Measurements from ENCODE around the gene TPRN.

TPRN gene

DNA sequence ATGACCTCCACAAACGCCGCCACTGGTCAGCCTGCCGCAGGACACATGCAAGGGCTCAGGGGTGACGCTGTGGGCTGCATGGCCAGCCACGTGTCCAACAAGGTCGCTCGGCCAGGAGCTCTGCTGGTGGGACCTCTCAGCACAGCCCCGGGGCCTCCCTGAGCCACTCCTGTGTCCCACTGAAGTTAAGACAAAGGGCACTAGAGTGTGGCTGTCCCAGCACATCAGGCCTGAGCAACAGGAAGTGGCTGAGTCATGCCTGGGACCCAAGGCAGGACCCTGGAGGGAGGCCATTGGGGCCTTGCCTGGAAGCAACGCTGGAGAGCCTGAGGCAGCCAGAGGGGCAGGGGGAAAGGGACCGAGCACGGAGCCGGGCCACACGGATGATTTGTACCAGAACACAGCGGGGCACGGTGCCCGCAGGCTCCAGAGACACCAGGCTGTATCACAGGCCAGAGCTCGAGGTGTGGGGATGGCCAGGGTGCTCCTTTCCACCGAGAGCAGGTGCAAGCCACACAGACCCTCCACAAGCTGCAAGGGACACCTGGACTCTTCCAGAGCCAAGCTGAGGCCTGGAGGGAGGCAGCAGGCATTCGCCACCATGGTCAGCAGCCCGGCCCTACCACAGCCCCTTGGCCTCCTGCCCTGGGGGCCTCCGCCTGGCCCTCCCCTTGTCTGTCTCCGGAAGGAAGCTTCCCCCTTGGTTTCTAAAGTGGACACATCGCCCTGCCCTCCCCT lies 22.2 kb downstream of the TPRN start:
- Histone ChIP-seq H3K27me3 (ENCODE audit: control insufficient read depth in 1 of 2, insufficient read depth in 2 of 2, low read length in 2 of 2) (peaks cover 19 to 20% of the 10 kb centered on the region in 2 donors), H3K9me3 (ENCODE audit: control insufficient read depth in 1 of 2, low read length in 2 of 2) (no peaks in the 10 kb centered on the region), H3K4me3 (ENCODE audit: low read depth in 1 of 2, low read length in 2 of 2) (no peak overlapping the region), H3K27ac (ENCODE audit: low read depth, low read length) (no peak overlapping the region), H3K36me3 (ENCODE audit: control insufficient read depth in 1 of 2, insufficient read depth in 2 of 2, low read length in 2 of 2) (peaks cover 10 to 50% of the 10 kb centered on the region in 2 donors), H3K4me1 (ENCODE audit: control insufficient read depth in 1 of 2, insufficient read depth in 2 of 2, low read length in 2 of 2) (peaks cover 0 to 19% of the 10 kb centered on the region in 2 donors), H3K9ac (ENCODE audit: low read depth in 1 of 2, low read length in 2 of 2) (no peak overlapping the region)

DNA sequence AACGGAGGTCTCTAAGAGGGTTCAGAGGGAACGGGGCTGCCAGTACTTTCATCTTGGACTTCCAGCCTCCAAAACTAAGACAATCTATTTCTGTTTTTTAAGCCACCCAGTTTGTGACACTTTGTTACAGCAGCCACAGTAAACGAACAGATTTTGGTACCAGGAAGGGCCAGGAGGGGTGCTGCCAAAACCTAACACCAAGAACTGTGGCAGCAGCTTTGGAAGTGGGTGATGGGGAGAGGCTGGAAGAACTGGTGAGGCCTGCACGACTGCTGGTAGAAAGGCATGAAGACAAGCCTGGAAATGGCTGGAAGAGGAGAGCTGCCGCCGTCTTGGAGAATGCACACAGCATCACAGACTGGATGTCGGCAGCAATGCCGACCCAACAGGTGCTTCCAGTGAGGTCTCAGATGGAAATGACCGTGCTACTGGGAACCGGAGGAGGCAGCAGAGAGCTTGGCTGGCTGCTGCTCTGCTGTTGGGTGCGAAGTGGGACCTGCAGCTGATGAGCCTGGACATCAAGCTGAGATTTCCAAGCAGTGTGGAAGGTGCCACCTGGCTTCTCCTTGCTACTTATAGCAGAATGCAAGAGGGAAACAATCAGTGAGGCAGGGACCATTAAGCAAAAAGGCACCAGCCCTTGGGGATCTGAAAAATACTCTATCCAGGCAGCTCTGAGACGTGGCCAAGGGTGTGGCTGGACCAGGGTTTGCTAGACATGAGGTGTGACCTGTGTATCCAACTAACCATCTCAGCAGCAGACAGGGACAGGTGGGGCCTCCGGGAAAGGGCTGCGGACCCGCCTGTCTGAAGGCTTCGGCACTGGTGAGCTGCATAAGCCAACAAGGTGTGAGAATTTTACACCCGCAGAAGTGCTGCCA lies 24.0 kb downstream of the TPRN start:
- Histone ChIP-seq H3K27ac (ENCODE audit: low read depth, low read length) (no peak overlapping the region), H3K4me1 (ENCODE audit: control insufficient read depth in 1 of 2, insufficient read depth in 2 of 2, low read length in 2 of 2) (peaks cover 0 to 22% of the 10 kb centered on the region in 2 donors), H3K27me3 (ENCODE audit: control insufficient read depth in 1 of 2, insufficient read depth in 2 of 2, low read length in 2 of 2) (peaks cover 22 to 28% of the 10 kb centered on the region in 2 donors), H3K36me3 (ENCODE audit: control insufficient read depth in 1 of 2, insufficient read depth in 2 of 2, low read length in 2 of 2) (peaks cover 7 to 36% of the 10 kb centered on the region in 2 donors), H3K9ac (ENCODE audit: low read depth in 1 of 2, low read length in 2 of 2) (no peak overlapping the region), H3K4me3 (ENCODE audit: low read depth in 1 of 2, low read length in 2 of 2) (no peak overlapping the region), H3K9me3 (ENCODE audit: control insufficient read depth in 1 of 2, low read length in 2 of 2) (no peaks in the 10 kb centered on the region)

DNA sequence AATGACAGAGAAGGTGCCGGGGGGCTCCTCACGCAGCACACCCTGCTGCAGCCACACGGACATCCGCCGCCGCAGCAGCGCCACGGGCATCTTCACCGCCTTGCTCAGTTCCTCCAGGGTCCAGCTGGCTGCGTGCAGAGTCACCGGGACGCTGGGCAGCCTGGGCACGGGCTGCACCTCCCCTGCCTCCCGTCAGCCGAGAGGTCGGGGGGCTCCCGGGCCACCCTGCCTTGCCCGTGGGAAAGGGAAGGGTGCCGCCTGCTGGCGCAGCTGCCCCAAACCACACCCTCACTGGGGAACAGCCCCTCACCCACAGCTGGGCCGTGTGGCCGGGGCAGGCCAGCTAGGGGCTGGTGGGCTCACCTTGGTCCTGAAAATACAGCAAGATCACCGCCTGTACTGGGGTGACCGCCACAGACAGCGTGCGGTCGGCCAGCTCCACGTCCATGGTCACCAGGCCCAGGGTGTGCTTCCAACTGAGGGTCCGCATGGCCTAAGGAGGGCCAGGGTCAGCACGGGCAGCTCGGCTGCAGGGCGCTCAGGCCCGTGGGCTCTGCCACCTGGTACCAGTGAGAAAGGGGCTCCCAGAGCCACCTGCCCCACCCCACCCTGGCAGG lies 25.1 kb downstream of the TPRN start:
- H3K27me3 ChIP-seq (ENCODE audit: control insufficient read depth in 1 of 2, insufficient read depth in 2 of 2, low read length in 2 of 2) = peaks cover 28% of the 10 kb centered on the region in 2 donors
- H3K27ac ChIP-seq (ENCODE audit: low read depth, low read length) = no peak overlapping the region
- H3K9me3 ChIP-seq (ENCODE audit: control insufficient read depth in 1 of 2, low read length in 2 of 2) = no peaks in the 10 kb centered on the region
- H3K4me3 ChIP-seq (ENCODE audit: low read depth in 1 of 2, low read length in 2 of 2) = no peak overlapping the region
- no peak overlapping the region for H3K9ac ChIP-seq (ENCODE audit: low read depth in 1 of 2, low read length in 2 of 2)
- peaks cover 5 to 25% of the 10 kb centered on the region in 2 donors for H3K36me3 ChIP-seq (ENCODE audit: control insufficient read depth in 1 of 2, insufficient read depth in 2 of 2, low read length in 2 of 2)
- peaks cover 0 to 24% of the 10 kb centered on the region in 2 donors for H3K4me1 ChIP-seq (ENCODE audit: control insufficient read depth in 1 of 2, insufficient read depth in 2 of 2, low read length in 2 of 2)

DNA sequence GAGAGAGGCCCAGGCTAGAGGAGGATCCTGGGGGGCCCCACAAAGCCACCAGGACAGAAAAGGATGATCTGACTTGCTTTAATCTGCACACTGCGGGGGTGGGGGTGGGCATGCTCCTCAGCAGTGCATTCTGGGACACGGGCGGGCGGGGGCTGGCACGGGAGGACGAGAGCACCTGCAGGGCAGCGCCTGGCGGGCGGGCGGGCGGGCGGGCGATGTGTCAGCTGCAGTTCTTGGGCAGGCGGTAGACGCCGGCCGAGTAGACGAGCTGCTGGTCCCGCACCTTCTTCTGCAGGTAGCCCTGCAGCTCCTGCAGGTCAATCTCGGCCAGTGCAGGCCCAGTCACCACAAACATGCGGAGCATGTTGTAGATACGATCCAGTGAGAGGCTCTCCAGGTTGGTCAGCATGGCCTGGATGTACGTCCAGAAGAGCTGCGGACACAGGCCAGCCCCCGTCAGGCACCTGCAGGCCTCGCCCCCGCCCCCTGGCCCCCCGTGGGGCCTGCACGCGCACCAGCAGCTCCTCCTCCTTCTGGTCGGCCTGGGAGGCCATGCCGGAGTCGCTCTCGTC lies 25.7 kb downstream of the TPRN start:
- H3K4me3 ChIP-seq (ENCODE audit: low read depth in 1 of 2, low read length in 2 of 2) = no peak overlapping the region
- H3K9ac ChIP-seq (ENCODE audit: low read depth in 1 of 2, low read length in 2 of 2) = no peak overlapping the region
- H3K27me3 ChIP-seq (ENCODE audit: control insufficient read depth in 1 of 2, insufficient read depth in 2 of 2, low read length in 2 of 2) = peaks cover 28 to 31% of the 10 kb centered on the region in 2 donors
- H3K9me3 ChIP-seq (ENCODE audit: control insufficient read depth in 1 of 2, low read length in 2 of 2) = no peaks in the 10 kb centered on the region
- H3K36me3 ChIP-seq (ENCODE audit: control insufficient read depth in 1 of 2, insufficient read depth in 2 of 2, low read length in 2 of 2) = peaks cover under 1 to 19% of the 10 kb centered on the region in 2 donors
- no peak overlapping the region for H3K27ac ChIP-seq (ENCODE audit: low read depth, low read length)
- H3K4me1 ChIP-seq (ENCODE audit: control insufficient read depth in 1 of 2, insufficient read depth in 2 of 2, low read length in 2 of 2) = peaks cover 0 to 29% of the 10 kb centered on the region in 2 donors

DNA sequence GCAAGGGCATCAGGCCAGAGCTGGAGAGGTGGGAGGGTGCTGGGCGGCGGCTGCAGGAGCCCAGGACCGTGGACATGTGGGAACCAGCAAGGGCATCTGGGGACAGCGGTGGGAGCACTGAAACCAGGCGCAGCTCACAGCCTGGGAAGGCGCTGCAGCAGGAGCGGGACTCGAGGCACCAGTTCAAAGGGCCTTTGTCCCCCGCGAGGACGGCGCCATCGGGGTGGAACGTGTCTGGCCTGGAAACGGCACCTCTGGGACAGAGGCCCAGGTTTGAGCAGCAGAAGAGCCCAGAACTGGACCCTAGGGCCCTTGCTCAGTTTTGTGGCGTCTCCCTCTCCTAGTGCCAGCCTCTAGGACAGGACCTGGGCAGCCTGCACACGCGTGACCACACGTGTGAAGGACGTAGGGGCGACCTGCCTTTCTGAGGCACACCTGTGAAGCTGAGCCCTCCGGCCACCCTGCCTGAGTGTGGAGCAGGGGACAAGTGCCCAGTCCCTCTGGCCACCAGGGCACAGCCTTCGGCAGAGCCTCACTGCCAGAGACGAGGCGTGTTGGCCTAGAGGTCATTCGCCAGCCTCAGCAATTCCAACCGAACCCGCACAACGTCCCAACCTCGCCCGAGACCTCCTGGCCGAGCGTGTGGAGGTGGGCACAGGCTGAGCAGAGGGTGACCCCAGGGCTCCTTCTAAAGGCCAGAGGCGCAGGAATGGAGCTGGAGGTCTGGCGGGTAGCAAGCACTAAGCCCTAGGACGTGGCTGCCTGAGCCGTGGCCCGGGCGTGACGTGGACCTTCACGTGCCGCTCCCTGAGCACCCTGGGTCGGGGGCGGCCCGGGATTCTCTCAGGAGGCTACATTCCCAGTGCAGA lies 26.5 kb downstream of the TPRN start:
- Histone ChIP-seq H3K9ac (ENCODE audit: low read depth in 1 of 2, low read length in 2 of 2) (no peak overlapping the region), H3K27ac (ENCODE audit: low read depth, low read length) (no peak overlapping the region), H3K4me1 (ENCODE audit: control insufficient read depth in 1 of 2, insufficient read depth in 2 of 2, low read length in 2 of 2) (peaks cover 0 to 29% of the 10 kb centered on the region in 2 donors), H3K4me3 (ENCODE audit: low read depth in 1 of 2, low read length in 2 of 2) (no peak overlapping the region), H3K36me3 (ENCODE audit: control insufficient read depth in 1 of 2, insufficient read depth in 2 of 2, low read length in 2 of 2) (peaks cover 0 to 12% of the 10 kb centered on the region in 2 donors), H3K9me3 (ENCODE audit: control insufficient read depth in 1 of 2, low read length in 2 of 2) (no peaks in the 10 kb centered on the region), H3K27me3 (ENCODE audit: control insufficient read depth in 1 of 2, insufficient read depth in 2 of 2, low read length in 2 of 2) (peaks cover 28 to 31% of the 10 kb centered on the region in 2 donors)

DNA sequence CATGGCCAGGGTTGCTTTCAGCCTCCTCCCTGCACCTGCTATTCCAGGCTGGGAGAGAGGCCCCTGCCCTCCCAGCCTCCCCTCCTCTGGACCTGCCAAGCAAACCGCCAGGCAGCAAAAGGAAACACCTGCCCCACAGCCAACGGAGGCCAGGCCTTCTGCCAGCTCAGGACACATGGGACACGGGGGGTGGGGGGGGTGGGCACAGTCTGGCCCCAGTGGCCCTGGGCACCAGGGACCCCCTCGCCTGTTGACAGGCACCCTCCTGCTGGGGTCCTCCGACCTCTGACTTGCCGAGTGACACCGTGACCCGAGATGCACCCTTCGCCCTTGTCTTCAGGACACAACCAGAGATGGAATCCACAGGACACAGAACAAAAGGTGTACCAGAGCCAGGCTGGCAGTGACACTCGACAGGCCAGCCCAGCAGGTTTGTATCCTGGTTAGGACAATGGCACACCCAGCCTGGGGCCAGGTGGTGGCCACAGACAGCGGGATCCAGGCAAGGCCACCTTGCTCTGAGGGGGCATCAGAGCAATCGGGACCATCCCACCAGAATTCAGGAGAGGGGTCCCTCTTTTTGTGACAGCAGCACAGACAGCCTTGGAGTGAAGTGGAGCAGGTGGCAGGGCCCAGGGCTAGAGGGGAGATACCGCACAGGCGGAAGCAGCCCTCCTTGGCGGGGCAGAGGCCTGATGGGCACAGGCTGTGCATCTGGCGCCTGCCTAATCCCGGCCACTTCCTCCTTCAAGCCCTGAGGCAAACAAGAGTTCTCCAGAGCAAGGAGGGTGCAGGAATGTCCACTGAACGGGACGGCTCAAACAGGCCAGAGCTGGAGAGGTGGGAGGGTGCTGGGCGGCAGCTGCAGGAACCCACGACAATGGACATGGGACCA lies 27.4 kb downstream of the TPRN start:
- Histone ChIP-seq H3K4me3 (ENCODE audit: low read depth in 1 of 2, low read length in 2 of 2) (no peak overlapping the region), H3K27me3 (ENCODE audit: control insufficient read depth in 1 of 2, insufficient read depth in 2 of 2, low read length in 2 of 2) (peaks cover 28 to 31% of the 10 kb centered on the region in 2 donors), H3K27ac (ENCODE audit: low read depth, low read length) (no peak overlapping the region), H3K4me1 (ENCODE audit: control insufficient read depth in 1 of 2, insufficient read depth in 2 of 2, low read length in 2 of 2) (peaks cover 0 to 30% of the 10 kb centered on the region in 2 donors), H3K36me3 (ENCODE audit: control insufficient read depth in 1 of 2, insufficient read depth in 2 of 2, low read length in 2 of 2) (peaks cover 0 to 6% of the 10 kb centered on the region in 2 donors), H3K9me3 (ENCODE audit: control insufficient read depth in 1 of 2, low read length in 2 of 2) (no peaks in the 10 kb centered on the region), H3K9ac (ENCODE audit: low read depth in 1 of 2, low read length in 2 of 2) (no peak overlapping the region)

DNA sequence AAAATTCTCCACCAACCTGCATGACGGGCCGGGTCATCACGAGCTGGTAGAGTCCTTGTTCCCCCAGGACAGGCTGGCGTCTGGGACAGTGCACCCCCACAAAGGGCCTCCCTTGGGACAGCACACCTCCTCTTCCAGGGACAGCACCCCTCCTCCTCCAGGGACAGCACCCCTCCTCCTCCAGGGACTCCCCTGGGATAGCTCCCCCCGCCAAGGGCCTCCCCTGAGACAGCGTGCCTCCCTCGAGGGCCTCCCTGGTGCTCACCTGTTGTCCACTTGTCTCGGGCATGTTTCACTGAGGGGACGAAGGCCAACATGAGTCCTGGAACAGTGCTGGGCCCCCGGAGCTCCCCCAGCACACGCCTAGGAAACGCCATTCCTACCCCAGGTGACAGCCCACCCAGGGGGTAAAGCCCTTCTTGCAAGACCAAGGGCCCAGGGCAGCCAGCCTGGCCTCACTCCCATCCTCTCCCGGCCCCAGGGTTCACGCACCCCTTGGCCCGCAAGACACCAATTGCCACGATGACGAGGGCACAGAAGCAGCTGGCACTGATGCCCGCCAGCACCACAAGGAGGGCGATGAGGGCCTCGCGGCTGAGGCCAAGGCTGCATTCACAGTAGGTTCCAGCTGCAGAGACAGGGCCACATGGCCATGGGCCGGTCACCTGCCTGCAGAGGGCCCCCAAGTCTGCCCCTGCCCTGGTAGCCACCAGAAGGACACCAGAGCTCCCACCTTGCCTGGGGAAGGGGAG lies 29.2 kb downstream of the TPRN start:
- Histone ChIP-seq H3K27ac (ENCODE audit: low read depth, low read length) (no peak overlapping the region), H3K4me1 (ENCODE audit: control insufficient read depth in 1 of 2, insufficient read depth in 2 of 2, low read length in 2 of 2) (peaks cover 0 to 33% of the 10 kb centered on the region in 2 donors)

DNA sequence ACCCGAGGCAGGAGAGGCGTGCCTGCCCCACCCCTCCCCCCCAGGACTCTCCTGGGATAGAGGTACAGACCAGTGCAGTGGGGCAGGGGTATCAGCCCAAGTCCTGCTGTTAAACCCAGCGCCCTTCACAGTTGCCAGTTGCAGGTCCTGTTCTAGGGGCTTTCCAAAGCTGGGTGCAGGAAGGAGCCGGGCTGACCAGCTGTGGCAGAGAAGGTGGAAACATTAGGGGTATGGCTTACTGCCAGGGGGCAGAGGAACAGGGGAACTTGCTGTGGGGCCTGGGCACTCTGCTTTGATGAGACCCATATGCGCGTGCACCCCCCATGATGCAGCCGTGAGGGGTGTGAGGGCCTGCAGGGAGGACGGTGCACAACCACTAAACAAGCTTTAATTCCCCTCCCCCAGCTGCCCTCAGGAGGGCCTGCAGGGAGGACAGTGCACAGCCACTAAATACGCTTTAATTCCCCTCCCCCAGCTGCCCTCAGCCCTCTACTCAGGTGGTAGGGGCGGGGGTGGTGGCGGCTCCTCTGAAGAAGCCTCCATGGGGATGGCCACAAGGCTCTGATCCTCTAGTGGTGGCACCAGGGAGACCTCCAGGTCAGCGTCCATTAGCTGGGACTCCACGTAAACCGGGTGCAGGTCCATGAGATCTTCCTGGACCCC lies 29.9 kb downstream of the TPRN start:
- no peak overlapping the region for H3K27ac ChIP-seq (ENCODE audit: low read depth, low read length)
- H3K27me3 ChIP-seq (ENCODE audit: control insufficient read depth in 1 of 2, insufficient read depth in 2 of 2, low read length in 2 of 2) = peaks cover 37 to 39% of the 10 kb centered on the region in 2 donors
- H3K4me3 ChIP-seq (ENCODE audit: low read depth in 1 of 2, low read length in 2 of 2) = no peak overlapping the region

More for the DNA sequence above, 29.2 kb downstream of the TPRN start:
- Histone ChIP-seq H3K9ac (ENCODE audit: low read depth in 1 of 2, low read length in 2 of 2) (no peak overlapping the region), H3K27me3 (ENCODE audit: control insufficient read depth in 1 of 2, insufficient read depth in 2 of 2, low read length in 2 of 2) (peaks cover 35 to 39% of the 10 kb centered on the region in 2 donors), H3K4me3 (ENCODE audit: low read depth in 1 of 2, low read length in 2 of 2) (no peak overlapping the region), H3K9me3 (ENCODE audit: control insufficient read depth in 1 of 2, low read length in 2 of 2) (no peaks in the 10 kb centered on the region), H3K36me3 (ENCODE audit: control insufficient read depth in 1 of 2, insufficient read depth in 2 of 2, low read length in 2 of 2) (no peaks in the 10 kb centered on the region)

More for the DNA sequence above, 29.9 kb downstream of the TPRN start:
- Histone ChIP-seq H3K36me3 (ENCODE audit: control insufficient read depth in 1 of 2, insufficient read depth in 2 of 2, low read length in 2 of 2) (no peaks in the 10 kb centered on the region), H3K9ac (ENCODE audit: low read depth in 1 of 2, low read length in 2 of 2) (no peak overlapping the region), H3K9me3 (ENCODE audit: control insufficient read depth in 1 of 2, low read length in 2 of 2) (no peaks in the 10 kb centered on the region), H3K4me1 (ENCODE audit: control insufficient read depth in 1 of 2, insufficient read depth in 2 of 2, low read length in 2 of 2) (peaks cover 0 to 27% of the 10 kb centered on the region in 2 donors)

Data from duodenal mucosa (tissue), 2 donors.